GM12801 (cell line): ENCODE measurements around the gene FUOM.

Experiments used
- TF ChIP-seq, protein P1 (sequence below): IDR thresholded peaks from one replicate; pipeline ENCODE4 v1.5.1; 2011; ENCODE audit warnings: control low read depth; ENCODE audit not compliant: insufficient read length; ENCODE audit errors: extremely low read depth

Gene FUOM

DNA sequence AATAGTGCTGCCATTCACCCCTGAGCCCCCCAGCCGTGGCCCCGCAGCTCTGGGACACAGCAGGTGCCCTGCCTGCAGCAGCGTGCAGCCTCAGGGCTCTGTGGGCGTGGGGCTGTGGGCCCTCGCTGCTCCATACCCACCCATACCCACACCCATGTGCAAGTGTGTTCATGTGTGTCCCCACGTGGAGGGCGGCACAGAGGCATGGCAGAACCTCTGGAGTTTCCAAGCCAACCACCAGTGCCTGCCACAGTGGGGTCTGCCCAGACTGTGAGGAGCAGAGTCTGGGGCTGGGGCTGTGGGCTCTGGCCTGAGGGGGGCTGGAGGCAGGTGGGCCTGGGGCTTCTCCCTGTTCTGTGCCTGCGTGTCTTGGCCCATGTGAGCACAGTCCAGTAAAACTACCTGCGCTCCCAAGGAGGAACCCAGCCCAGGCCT lies 8.2 kb downstream of the FUOM start:
- TF ChIP-seq, protein P1, sequence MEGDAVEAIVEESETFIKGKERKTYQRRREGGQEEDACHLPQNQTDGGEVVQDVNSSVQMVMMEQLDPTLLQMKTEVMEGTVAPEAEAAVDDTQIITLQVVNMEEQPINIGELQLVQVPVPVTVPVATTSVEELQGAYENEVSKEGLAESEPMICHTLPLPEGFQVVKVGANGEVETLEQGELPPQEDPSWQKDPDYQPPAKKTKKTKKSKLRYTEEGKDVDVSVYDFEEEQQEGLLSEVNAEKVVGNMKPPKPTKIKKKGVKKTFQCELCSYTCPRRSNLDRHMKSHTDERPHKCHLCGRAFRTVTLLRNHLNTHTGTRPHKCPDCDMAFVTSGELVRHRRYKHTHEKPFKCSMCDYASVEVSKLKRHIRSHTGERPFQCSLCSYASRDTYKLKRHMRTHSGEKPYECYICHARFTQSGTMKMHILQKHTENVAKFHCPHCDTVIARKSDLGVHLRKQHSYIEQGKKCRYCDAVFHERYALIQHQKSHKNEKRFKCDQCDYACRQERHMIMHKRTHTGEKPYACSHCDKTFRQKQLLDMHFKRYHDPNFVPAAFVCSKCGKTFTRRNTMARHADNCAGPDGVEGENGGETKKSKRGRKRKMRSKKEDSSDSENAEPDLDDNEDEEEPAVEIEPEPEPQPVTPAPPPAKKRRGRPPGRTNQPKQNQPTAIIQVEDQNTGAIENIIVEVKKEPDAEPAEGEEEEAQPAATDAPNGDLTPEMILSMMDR = no peak

DNA sequence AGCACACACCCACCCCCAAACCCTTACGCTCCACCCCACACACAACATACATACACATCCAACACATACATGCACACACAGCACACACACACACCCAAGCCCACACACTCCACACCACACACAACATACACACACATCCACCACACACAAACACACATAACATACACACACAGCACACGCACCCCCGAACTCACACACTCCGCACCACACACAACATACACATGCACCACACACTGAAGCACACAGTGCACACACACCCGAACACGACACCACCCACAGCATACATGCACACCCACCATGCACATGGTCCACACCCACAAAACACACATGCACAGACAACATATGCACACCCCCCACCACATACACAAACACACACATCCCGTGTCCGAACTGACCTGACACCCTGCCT lies 8.7 kb downstream of the FUOM start:
- TF ChIP-seq, protein P1 = no peak

DNA sequence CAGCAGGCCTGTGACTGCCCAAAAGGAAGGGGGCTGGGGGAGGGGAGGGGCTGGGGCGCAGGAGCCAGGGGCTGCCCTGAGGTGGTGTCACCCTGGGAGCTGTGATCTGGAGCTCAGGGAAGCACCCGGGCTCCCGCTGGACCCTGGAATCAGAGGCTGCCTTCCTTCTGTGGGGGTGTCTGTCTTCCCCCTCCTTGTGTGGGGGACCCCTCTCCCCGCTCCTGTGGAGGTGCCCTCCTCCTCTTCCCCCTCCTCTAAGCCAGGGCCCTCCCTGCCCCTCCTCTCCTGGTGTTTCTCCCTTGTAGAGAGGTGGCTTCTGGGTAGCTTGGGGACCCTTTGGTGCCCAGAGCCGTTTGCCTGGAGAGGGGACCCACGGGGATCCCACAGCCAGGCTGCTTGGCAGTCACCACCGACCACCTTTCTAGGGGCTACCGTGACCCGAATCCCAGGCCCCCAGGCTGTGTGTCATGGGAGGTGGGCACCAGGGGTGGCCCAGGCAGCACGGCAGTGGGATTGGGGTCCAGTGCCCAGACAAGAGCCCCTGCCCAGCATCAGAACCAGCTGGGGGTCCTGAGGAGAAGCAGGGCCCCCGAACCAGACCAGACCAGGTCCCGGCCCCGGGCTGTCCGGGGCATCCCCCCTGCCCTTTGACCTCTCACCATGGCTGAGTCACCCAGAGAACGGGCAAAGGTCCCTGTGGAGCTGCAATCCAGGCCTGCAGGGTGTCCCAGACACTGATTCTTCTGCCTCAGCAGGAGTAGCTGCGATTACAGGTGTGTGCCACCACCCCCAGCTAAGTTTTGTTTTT lies 9.9 kb downstream of the FUOM start:
- TF ChIP-seq, protein P1 = no peak

DNA sequence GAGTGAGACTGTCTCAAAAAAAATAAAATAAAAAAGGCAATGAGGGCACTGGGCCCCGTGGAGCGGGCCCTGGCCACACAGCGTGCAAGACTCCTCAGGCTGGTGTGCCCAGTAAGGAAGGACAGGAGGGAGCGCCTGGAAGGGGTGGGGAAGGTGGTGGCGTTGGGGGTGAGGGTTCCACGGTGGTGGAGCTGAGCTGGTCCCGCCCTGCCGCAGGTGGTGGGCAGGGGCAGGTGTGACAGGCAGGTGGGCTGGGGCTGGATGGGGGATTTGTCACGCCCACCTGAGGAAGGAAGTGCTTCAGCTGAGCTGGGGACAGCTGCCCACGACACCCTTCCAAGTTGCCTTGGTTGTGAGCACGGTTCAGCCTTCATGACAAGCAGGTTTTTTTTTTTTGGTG lies 11.4 kb downstream of the FUOM start:
- TF ChIP-seq, protein P1 = no peak

DNA sequence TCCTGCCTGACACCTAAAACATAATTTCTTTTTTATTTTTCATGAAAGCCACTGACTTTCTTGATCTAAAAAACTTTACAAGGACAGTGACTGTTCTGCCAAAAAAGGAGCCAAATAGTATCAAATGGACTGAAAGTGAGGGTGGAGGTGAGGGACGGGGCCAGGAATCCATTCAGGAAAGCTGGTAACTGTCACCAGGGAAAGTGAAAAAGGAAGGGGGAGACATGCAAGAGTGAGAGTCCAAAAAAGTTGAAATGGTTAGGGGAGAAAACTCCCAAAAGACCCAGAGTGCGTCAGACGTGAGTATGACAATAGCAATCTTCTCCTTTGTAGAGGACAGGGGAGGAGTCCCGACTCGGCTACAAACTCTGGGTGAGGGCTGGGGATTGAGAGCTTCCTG lies 13.6 kb downstream of the FUOM start:
- TF ChIP-seq, protein P1 = no peak

DNA sequence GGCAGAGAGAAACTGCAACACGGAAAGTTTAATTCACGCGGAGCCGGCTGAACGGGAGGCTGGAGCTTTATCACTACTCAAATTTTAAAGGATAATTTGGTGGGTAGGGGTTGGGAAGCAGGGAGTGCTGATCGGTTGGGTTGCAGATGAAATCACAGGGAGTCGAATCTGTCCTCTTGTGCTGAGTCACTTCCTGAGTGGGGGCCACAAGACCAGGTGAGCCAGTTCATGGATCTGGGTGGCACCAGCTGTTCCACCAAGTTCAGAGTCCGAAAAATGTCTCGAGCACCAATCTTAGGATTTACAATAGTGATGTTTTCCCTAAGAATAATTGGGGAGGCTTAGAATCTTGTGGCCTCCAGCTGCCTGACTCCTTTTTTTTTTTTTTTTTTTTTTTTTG lies 14.3 kb downstream of the FUOM start:
- TF ChIP-seq, protein P1 = no peak

DNA sequence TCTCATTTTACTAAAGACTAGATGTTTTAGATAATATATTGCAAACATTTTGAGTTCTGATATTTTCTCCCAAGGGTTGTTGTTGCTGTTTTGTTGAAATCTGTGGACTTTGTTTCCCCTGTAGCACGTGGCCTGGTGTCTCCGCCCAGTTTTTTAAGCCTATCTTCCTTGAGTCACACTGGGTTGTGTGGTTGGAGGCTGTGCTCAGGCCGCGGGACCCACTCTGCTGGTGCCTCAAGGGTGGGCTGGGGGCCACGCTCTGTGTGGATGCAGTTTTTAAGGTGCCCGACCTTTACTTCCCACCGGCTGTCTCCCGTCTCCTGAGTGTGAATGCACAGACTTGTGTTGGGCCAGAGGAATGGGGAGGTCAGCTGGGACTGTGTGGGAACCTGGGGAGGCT lies 14.9 kb downstream of the FUOM start:
- TF ChIP-seq, protein P1 = no peak

DNA sequence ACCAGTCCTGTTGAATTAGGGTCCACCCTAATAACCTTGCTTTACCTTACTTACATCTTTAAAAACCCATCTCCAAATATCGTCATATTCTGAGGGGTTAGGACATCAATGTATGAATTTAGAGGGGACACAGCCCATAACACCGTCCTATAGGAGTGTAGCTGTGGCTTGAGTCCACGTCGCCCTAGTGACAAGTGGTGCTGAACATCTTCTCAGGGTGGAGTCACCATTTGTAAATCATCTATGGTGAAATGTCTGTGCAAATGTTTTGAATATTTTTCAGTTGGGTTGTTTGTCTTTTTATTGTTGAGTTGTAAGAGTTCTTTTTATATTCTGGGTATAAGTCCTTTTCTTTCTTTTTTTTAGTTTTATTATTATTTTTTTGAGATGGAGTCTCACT lies 15.8 kb downstream of the FUOM start:
- TF ChIP-seq, protein P1 = no peak
